Measurements from ENCODE around the gene ZC3H12C. TPM values are rescaled to one million over a fixed set of nuclear protein-coding genes. Genes with fewer than 3 reads are reported as not detected.
"Not testable (repeated sequence)": the region's sequence is repeated elsewhere in the genome, so short reads cannot be mapped to it uniquely, and the experiment has no call there.

The ZC3H12C gene
- total RNA-seq, 3 donors from 2014 or later: 10.2 to 19.8 (median 13.2) TPM

DNA sequence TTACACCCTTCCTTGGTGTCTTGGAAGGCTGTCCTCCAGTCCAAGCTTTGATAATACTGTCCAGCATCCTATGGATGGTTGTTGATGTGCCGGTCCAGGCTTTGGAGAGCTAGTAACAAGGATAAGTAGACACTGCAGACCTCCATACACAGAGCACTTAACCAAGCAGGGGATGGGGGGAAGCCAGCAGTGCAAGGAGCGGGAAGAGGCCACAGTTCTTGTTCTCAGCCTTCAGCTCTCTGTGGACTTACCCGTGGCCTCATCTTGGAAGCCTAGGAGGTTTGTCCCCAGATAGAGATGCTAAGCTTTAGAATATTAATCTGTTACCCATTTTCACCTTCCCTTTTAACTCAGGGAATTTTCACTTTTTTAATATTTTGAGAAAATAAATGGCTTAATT is 30.9 kb upstream of the ZC3H12C start:
- Histone ChIP-seq H3K4me3 (no peak overlapping the region), H3K4me1 (no peaks in the 10 kb centered on the region), H3K36me3 (no peaks in the 10 kb centered on the region), H3K27ac (no peak overlapping the region), H3K27me3 (no peaks in the 10 kb centered on the region), H3K9me3 (no peaks in the 10 kb centered on the region)
- TF ChIP-seq POLR2A (IDR thresholded peaks at IDR 0.05) (no peak), POLR2AphosphoS5 (IDR thresholded peaks at IDR 0.05) (no peak)
- TF ChIP-seq, protein P1, sequence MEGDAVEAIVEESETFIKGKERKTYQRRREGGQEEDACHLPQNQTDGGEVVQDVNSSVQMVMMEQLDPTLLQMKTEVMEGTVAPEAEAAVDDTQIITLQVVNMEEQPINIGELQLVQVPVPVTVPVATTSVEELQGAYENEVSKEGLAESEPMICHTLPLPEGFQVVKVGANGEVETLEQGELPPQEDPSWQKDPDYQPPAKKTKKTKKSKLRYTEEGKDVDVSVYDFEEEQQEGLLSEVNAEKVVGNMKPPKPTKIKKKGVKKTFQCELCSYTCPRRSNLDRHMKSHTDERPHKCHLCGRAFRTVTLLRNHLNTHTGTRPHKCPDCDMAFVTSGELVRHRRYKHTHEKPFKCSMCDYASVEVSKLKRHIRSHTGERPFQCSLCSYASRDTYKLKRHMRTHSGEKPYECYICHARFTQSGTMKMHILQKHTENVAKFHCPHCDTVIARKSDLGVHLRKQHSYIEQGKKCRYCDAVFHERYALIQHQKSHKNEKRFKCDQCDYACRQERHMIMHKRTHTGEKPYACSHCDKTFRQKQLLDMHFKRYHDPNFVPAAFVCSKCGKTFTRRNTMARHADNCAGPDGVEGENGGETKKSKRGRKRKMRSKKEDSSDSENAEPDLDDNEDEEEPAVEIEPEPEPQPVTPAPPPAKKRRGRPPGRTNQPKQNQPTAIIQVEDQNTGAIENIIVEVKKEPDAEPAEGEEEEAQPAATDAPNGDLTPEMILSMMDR (IDR thresholded peaks at IDR 0.05): no peak
- no peak for DNase-seq (ENCODE audit: low spot score in 2 of 2)
- intact Hi-C loops (cut with DNase I; ENCODE audit: low total_unique reads): no loop called here

DNA sequence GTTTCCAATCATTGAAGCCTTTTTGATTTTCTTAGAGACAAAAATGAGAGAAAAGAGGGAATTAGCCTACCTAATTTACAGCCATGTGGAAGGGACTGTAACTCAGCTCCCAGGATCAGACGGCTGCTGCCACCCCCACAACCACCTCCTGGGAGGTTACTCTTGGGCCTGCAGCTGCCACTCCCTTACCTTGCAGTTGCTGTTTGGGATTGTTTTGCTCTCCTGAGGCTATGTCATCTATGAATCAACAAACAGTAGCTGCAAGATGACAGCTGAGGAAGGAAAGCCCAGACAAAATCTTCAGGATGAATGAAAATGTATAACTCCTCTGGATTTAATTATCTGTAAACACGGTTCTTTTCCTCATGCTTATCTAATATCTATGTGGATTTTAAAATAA is 28.0 kb upstream of the ZC3H12C start:
- intact Hi-C loops (cut with DNase I; ENCODE audit: low total_unique reads): no loop called here
- no peak overlapping the region for H3K4me3 ChIP-seq
- no peak for DNase-seq (ENCODE audit: low spot score in 2 of 2)

DNA sequence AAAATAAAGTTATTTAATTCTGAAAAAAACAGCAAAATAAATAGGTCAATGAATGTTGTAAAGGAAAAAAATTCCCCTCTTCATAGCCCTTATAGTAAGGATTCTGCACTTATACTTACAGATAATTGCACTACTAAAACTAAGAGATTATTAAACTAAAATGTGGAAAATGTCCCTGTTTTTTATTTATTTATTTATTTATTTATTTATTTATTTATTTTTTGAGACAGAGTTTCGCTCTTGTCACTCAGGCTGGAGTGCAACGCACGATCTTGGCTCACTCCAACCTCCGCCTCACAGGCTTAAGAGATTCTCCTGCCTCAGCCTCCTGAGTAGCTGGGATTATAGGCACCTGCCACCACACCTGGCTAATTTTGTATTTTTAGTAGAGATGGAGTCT is 25.2 kb upstream of the ZC3H12C start:
- H3K4me1 ChIP-seq; H3K36me3 ChIP-seq; DNase-seq (ENCODE audit: low spot score in 2 of 2); H3K9me3 ChIP-seq; H3K4me3 ChIP-seq; intact Hi-C loops (cut with DNase I; ENCODE audit: low total_unique reads); H3K27ac ChIP-seq; H3K27me3 ChIP-seq: not testable (repeated sequence)

More for the DNA sequence above, 28.0 kb upstream of the ZC3H12C start:
- H3K4me1 ChIP-seq: no peaks in the 10 kb centered on the region
- H3K27ac ChIP-seq: no peak overlapping the region
- TF ChIP-seq, protein P1 (IDR thresholded peaks at IDR 0.05): no peak
- TF ChIP-seq POLR2AphosphoS5 (IDR thresholded peaks at IDR 0.05) (no peak), POLR2A (IDR thresholded peaks at IDR 0.05) (no peak)
- H3K9me3 ChIP-seq: no peaks in the 10 kb centered on the region
- no peaks in the 10 kb centered on the region for H3K36me3 ChIP-seq
- no peaks in the 10 kb centered on the region for H3K27me3 ChIP-seq

DNA sequence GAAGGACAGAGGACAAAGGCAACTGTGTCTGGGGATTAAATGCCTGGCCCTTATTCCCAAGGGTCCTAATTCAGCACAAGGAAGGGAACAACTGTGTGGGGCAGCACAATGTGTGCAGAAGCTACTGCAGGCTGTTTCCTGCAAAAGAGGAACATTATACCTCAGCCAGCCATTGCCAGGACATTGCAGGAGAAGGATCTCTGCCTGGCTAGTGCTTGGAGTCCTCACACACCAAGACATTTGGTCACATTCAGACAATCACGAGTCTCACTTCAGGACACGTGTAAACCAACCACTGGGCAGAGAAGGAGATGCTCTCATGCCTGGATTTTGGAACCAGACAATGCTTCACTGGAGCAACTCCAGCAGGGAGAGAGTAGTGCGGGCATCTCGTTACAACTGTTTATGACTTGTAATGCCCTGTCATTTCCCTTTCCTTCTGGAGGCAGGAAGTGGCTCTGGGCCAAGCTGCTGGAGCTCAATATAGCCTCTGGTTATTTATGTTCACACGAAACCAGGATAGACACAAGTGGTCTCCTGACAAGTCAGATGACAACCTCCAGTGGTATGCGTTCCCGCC is 23.9 kb upstream of the ZC3H12C start:
- Histone ChIP-seq H3K4me1 (no peaks in the 10 kb centered on the region), H3K9me3 (no peaks in the 10 kb centered on the region), H3K4me3 (no peak overlapping the region), H3K27ac (peak overlapping the region; percentile 11 to 45), H3K36me3 (no peaks in the 10 kb centered on the region), H3K27me3 (no peaks in the 10 kb centered on the region)
- intact Hi-C loops (cut with DNase I; ENCODE audit: low total_unique reads): no loop called here
- DNase-seq (ENCODE audit: low spot score in 2 of 2): no peak
- TF ChIP-seq POLR2AphosphoS5 (IDR thresholded peaks at IDR 0.05) (peak in 2 of 3 donors; percentile 20 to 27), POLR2A (IDR thresholded peaks at IDR 0.05) (no peak)
- TF ChIP-seq, protein P1 (IDR thresholded peaks at IDR 0.05): no peak

DNA sequence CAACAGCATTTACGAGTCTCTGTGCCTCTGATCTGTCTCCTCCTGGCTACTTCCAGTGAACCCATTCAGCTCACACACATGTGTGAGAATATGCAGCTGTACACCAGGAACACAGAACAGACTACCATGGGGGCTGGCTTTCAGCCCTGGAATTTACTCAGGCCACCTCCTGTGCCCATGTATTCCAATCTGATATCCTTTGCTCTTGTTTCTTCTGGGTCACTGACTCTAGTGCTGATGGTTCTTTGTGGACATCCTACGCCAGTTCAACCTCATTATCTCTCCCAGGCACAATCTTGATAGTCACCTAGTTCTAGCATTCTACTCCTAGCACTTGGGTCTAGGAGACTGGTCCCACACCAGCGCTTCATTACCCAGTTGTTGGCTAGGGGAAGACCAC is 23.0 kb upstream of the ZC3H12C start:
- no peaks in the 10 kb centered on the region for H3K36me3 ChIP-seq
- intact Hi-C loops (cut with DNase I; ENCODE audit: low total_unique reads): no loop called here
- H3K4me3 ChIP-seq: no peak overlapping the region
- no peak for TF ChIP-seq POLR2A (IDR thresholded peaks at IDR 0.05)
- TF ChIP-seq, protein P1 (IDR thresholded peaks at IDR 0.05): no peak
- no peak for TF ChIP-seq POLR2AphosphoS5 (IDR thresholded peaks at IDR 0.05)
- H3K27me3 ChIP-seq: no peaks in the 10 kb centered on the region
- no peaks in the 10 kb centered on the region for H3K9me3 ChIP-seq
- DNase-seq (ENCODE audit: low spot score in 2 of 2): no peak
- peak overlapping the region in 1 of 2 donors; percentile 45 for H3K27ac ChIP-seq
- no peaks in the 10 kb centered on the region for H3K4me1 ChIP-seq

DNA sequence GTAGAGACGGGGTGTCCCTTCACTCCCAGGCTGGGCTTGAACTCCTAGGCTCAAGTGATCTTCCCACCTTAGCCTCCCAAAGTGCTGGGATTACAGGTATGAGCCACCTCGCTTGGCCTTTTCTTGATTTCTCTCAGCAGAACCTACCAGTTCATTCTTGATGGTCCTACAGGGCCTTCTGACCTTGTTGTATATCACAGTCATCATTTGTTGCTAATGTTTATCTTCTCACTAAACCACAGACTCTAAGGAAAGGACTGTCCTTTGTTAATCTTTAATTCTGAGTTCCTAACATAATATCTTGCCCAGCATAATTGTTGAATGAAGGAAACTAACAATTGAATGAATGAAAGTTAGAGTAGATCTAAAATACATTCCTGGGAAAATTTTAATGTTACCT is 22.0 kb upstream of the ZC3H12C start:
- no peaks in the 10 kb centered on the region for H3K36me3 ChIP-seq
- intact Hi-C loops (cut with DNase I; ENCODE audit: low total_unique reads): no loop called here
- H3K27me3 ChIP-seq: no peaks in the 10 kb centered on the region
- H3K9me3 ChIP-seq: no peaks in the 10 kb centered on the region
- TF ChIP-seq POLR2A (IDR thresholded peaks at IDR 0.05): no peak
- no peak for TF ChIP-seq POLR2AphosphoS5 (IDR thresholded peaks at IDR 0.05)
- H3K4me1 ChIP-seq: no peaks in the 10 kb centered on the region
- DNase-seq (ENCODE audit: low spot score in 2 of 2): no peak
- H3K4me3 ChIP-seq: no peak overlapping the region
- H3K27ac ChIP-seq: no peak overlapping the region
